ENCODE results near the gene PDE3A. TPM values are rescaled to one million over a fixed set of nuclear protein-coding genes. Genes with fewer than 3 reads are reported as not detected.

The PDE3A gene
- total RNA-seq, 1 experiment from 2014 or later, result 18.9 TPM

GRCh38 chr12:20421421-20421820 lies 53.1 kb downstream of the PDE3A start:
- DNase-seq (ENCODE audit: low read depth), result peak; percentile 58

- DNase-seq (ENCODE audit: low read depth), result no peak
Observed at GRCh38 chr12:20423557-20423956, 55.2 kb downstream of the PDE3A start.

- DNase-seq (ENCODE audit: low read depth), result no peak
Observed at GRCh38 chr12:20424841-20425240, 56.5 kb downstream of the PDE3A start.

GRCh38 chr12:20426191-20426590 lies 57.9 kb downstream of the PDE3A start:
- no peak for DNase-seq (ENCODE audit: low read depth)

- no peak for DNase-seq (ENCODE audit: low read depth)
Observed at GRCh38 chr12:20426957-20427356, 58.6 kb downstream of the PDE3A start.

- DNase-seq (ENCODE audit: low read depth), result no peak
Observed at GRCh38 chr12:20429852-20430251, 61.5 kb downstream of the PDE3A start.

- no peak for DNase-seq (ENCODE audit: low read depth)
Observed at GRCh38 chr12:20432290-20432689, 64.0 kb downstream of the PDE3A start.

- peak; percentile 68 for DNase-seq (ENCODE audit: low read depth)
Observed at GRCh38 chr12:20434996-20435395, 66.7 kb downstream of the PDE3A start.

- DNase-seq (ENCODE audit: low read depth), result peak; percentile 46
Observed at GRCh38 chr12:20436316-20436715, 68.0 kb downstream of the PDE3A start.

GRCh38 chr12:20438299-20438779 lies 70.0 kb downstream of the PDE3A start:
- DNase-seq (ENCODE audit: low read depth), result no peak

- DNase-seq (ENCODE audit: low read depth), result no peak
Observed at GRCh38 chr12:20439626-20440025, 71.3 kb downstream of the PDE3A start.

GRCh38 chr12:20440408-20440807 lies 72.1 kb downstream of the PDE3A start:
- DNase-seq (ENCODE audit: low read depth), result no peak

GRCh38 chr12:20442322-20442721 lies 74.0 kb downstream of the PDE3A start:
- no peak for DNase-seq (ENCODE audit: low read depth)

- no peak for DNase-seq (ENCODE audit: low read depth)
Observed at GRCh38 chr12:20443255-20443654, 74.9 kb downstream of the PDE3A start.

GRCh38 chr12:20443792-20444191 lies 75.5 kb downstream of the PDE3A start:
- no peak for DNase-seq (ENCODE audit: low read depth)

GRCh38 chr12:20444595-20445170 lies 76.3 kb downstream of the PDE3A start:
- peak; percentile 36 for DNase-seq (ENCODE audit: low read depth)

GRCh38 chr12:20445687-20446086 lies 77.3 kb downstream of the PDE3A start:
- DNase-seq (ENCODE audit: low read depth), result peak; percentile 52

- no peak for DNase-seq (ENCODE audit: low read depth)
Observed at GRCh38 chr12:20446836-20447235, 78.5 kb downstream of the PDE3A start.

GRCh38 chr12:20448781-20449180 lies 80.4 kb downstream of the PDE3A start:
- no peak for DNase-seq (ENCODE audit: low read depth)

GRCh38 chr12:20450591-20451180 lies 82.3 kb downstream of the PDE3A start:
- DNase-seq (ENCODE audit: low read depth), result peak; percentile 36

GRCh38 chr12:20451761-20452160 lies 83.4 kb downstream of the PDE3A start:
- DNase-seq (ENCODE audit: low read depth), result peak; percentile 88

- DNase-seq (ENCODE audit: low read depth), result no peak
Observed at GRCh38 chr12:20452496-20453010, 84.2 kb downstream of the PDE3A start.

GRCh38 chr12:20453756-20454310 lies 85.5 kb downstream of the PDE3A start:
- DNase-seq (ENCODE audit: low read depth), result peak; percentile 58
